BLaER1 (cell line): Measurements from ENCODE around the gene GOLIM4.

Experiments
- H3K27ac ChIP-seq: shearing (Covaris generic); formaldehyde crosslinking; 2 replicates; pipeline ENCODE4 v1.8.1; 2022
- H3K27me3 ChIP-seq: shearing (Covaris generic); formaldehyde crosslinking; 2 replicates; pipeline ENCODE4 v1.8.1; 2022
- H3K36me3 ChIP-seq: shearing (Covaris generic); formaldehyde crosslinking; 2 replicates; pipeline ENCODE4 v1.8.1; 2022
- H3K4me1 ChIP-seq: shearing (Covaris generic); formaldehyde crosslinking; 2 replicates; pipeline ENCODE4 v1.8.1; 2022
- H3K4me2 ChIP-seq: shearing (Covaris generic); formaldehyde crosslinking; 2 replicates; pipeline ENCODE4 v1.8.1; 2022
- H3K4me3 ChIP-seq: shearing (Covaris generic); formaldehyde crosslinking; 2 replicates; pipeline ENCODE4 v1.8.1; 2022
- H3K9ac ChIP-seq: shearing (Covaris generic); formaldehyde crosslinking; 2 replicates; pipeline ENCODE4 v1.8.1; 2022
- H3K9me3 ChIP-seq: shearing (Covaris generic); formaldehyde crosslinking; 2 replicates; pipeline ENCODE4 v1.8.1; 2022
- H4K20me1 ChIP-seq: shearing (Covaris generic); formaldehyde crosslinking; 2 replicates; pipeline ENCODE4 v1.8.1; 2022
- Cebpa-rat ChIP-seq: shearing (Covaris generic); IDR thresholded peaks from 2 replicates; pipeline ENCODE4 v1.8.1; 2022

Gene GOLIM4

GRCh38 chr3:168051531-168052471 lies 43.9 kb downstream of the GOLIM4 start:
- Histone ChIP-seq H3K9me3 (peaks cover 25% of the 10 kb centered on the region), H3K4me2 (no peak overlapping the region), H3K27ac (no peak overlapping the region), H3K4me1 (peaks cover 9% of the 10 kb centered on the region), H3K9ac (no peak overlapping the region), H3K4me3 (no peak overlapping the region), H3K36me3 (peaks cover 18% of the 10 kb centered on the region), H4K20me1 (peaks cover 69% of the 10 kb centered on the region), H3K27me3 (no peaks in the 10 kb centered on the region)
- no peak for TF ChIP-seq Cebpa-rat

- H3K4me2 ChIP-seq, result no peak overlapping the region
- peaks cover 9% of the 10 kb centered on the region for H3K4me1 ChIP-seq
- peaks cover 11% of the 10 kb centered on the region for H3K36me3 ChIP-seq
- no peak overlapping the region for H3K9ac ChIP-seq
- peaks cover 69% of the 10 kb centered on the region for H4K20me1 ChIP-seq
- TF ChIP-seq Cebpa-rat, result no peak
- peaks cover 18% of the 10 kb centered on the region for H3K9me3 ChIP-seq
- no peak overlapping the region for H3K4me3 ChIP-seq
- no peak overlapping the region for H3K27ac ChIP-seq
- no peaks in the 10 kb centered on the region for H3K27me3 ChIP-seq
These were observed 44.7 kb downstream of the GOLIM4 start for GRCh38 chr3:168051070-168051469.

GRCh38 chr3:168049367-168049974 lies 46.3 kb downstream of the GOLIM4 start:
- peaks cover 4% of the 10 kb centered on the region; the same call in 1 of the 2 replicates for H3K36me3 ChIP-seq
- H3K4me2 ChIP-seq, result no peak overlapping the region
- H4K20me1 ChIP-seq, result peaks cover 69% of the 10 kb centered on the region
- peaks cover 3% of the 10 kb centered on the region; the same call in 1 of the 2 replicates for H3K9me3 ChIP-seq
- H3K4me3 ChIP-seq, result no peak overlapping the region
- no peaks in the 10 kb centered on the region for H3K27me3 ChIP-seq
- H3K27ac ChIP-seq, result no peak overlapping the region
- H3K4me1 ChIP-seq, result peaks cover 9% of the 10 kb centered on the region
- no peak for TF ChIP-seq Cebpa-rat
- H3K9ac ChIP-seq, result no peak overlapping the region

GRCh38 chr3:168048414-168049330 lies 47.1 kb downstream of the GOLIM4 start:
- no peak overlapping the region for H3K4me3 ChIP-seq

GRCh38 chr3:168047936-168048335 lies 47.8 kb downstream of the GOLIM4 start:
- no peak for TF ChIP-seq Cebpa-rat
- H3K9ac ChIP-seq, result no peak overlapping the region
- H4K20me1 ChIP-seq, result peaks cover 57% of the 10 kb centered on the region
- no peak overlapping the region for H3K4me3 ChIP-seq
- peaks cover 9% of the 10 kb centered on the region for H3K4me1 ChIP-seq
- H3K27me3 ChIP-seq, result no peaks in the 10 kb centered on the region
- H3K27ac ChIP-seq, result no peak overlapping the region
- H3K4me2 ChIP-seq, result no peak overlapping the region
- H3K36me3 ChIP-seq, result peaks cover 17% of the 10 kb centered on the region
- H3K9me3 ChIP-seq, result no peaks in the 10 kb centered on the region

More at GRCh38 chr3:168048414-168049330, 47.1 kb downstream of the GOLIM4 start:
- Histone ChIP-seq H3K4me2 (no peak overlapping the region), H4K20me1 (peaks cover 62% of the 10 kb centered on the region), H3K27ac (no peak overlapping the region), H3K27me3 (no peaks in the 10 kb centered on the region), H3K4me1 (peaks cover 9% of the 10 kb centered on the region), H3K9me3 (no peaks in the 10 kb centered on the region), H3K9ac (no peak overlapping the region), H3K36me3 (peaks cover 10% of the 10 kb centered on the region)
- no peak for TF ChIP-seq Cebpa-rat

- H3K9ac ChIP-seq, result no peak overlapping the region
These were observed 48.4 kb downstream of the GOLIM4 start for GRCh38 chr3:168047190-168047795.

GRCh38 chr3:168044049-168044448 lies 51.7 kb downstream of the GOLIM4 start:
- Histone ChIP-seq H3K9ac (no peak overlapping the region), H3K27ac (no peak overlapping the region), H3K4me3 (no peak overlapping the region), H3K4me2 (no peak overlapping the region), H3K9me3 (no peaks in the 10 kb centered on the region), H4K20me1 (peaks cover 18% of the 10 kb centered on the region), H3K36me3 (peaks cover 36% of the 10 kb centered on the region), H3K4me1 (no peaks in the 10 kb centered on the region), H3K27me3 (no peaks in the 10 kb centered on the region)
- TF ChIP-seq Cebpa-rat, result no peak

More at GRCh38 chr3:168047190-168047795, 48.4 kb downstream of the GOLIM4 start:
- Histone ChIP-seq H3K4me2 (no peak overlapping the region), H3K4me3 (no peak overlapping the region), H4K20me1 (peaks cover 50% of the 10 kb centered on the region), H3K27ac (no peak overlapping the region), H3K36me3 (peaks cover 23% of the 10 kb centered on the region), H3K9me3 (no peaks in the 10 kb centered on the region), H3K27me3 (no peaks in the 10 kb centered on the region), H3K4me1 (peaks cover 9% of the 10 kb centered on the region)
- TF ChIP-seq Cebpa-rat, result no peak

GRCh38 chr3:168040607-168041208 lies 55.0 kb downstream of the GOLIM4 start:
- no peaks in the 10 kb centered on the region; the same call in 1 of the 2 replicates for H3K9me3 ChIP-seq
- no peak overlapping the region for H3K4me2 ChIP-seq
- no peak overlapping the region for H3K9ac ChIP-seq
- H3K4me3 ChIP-seq, result no peak overlapping the region
- H3K36me3 ChIP-seq, result peaks cover 60% of the 10 kb centered on the region
- H4K20me1 ChIP-seq, result no peaks in the 10 kb centered on the region
- H3K27ac ChIP-seq, result no peak overlapping the region
- H3K4me1 ChIP-seq, result no peaks in the 10 kb centered on the region
- no peaks in the 10 kb centered on the region for H3K27me3 ChIP-seq
- TF ChIP-seq Cebpa-rat, result no peak

- no peaks in the 10 kb centered on the region for H3K4me1 ChIP-seq
- no peak overlapping the region for H3K4me3 ChIP-seq
- H4K20me1 ChIP-seq, result no peaks in the 10 kb centered on the region
- H3K27ac ChIP-seq, result no peak overlapping the region
- H3K27me3 ChIP-seq, result no peaks in the 10 kb centered on the region
- peaks cover 63% of the 10 kb centered on the region for H3K36me3 ChIP-seq
- peaks cover 6% of the 10 kb centered on the region; the same call in 1 of the 2 replicates for H3K9me3 ChIP-seq
- TF ChIP-seq Cebpa-rat, result no peak
- no peak overlapping the region for H3K4me2 ChIP-seq
- H3K9ac ChIP-seq, result no peak overlapping the region
These were observed 58.7 kb downstream of the GOLIM4 start for GRCh38 chr3:168037020-168037419.
